Natural killer cell (primary cell): ENCODE data around the gene ARHGEF37. TPM values are rescaled to one million over a fixed set of nuclear protein-coding genes. Genes with fewer than 3 reads are reported as not detected.

Experiments
- ATAC-seq, 3 donors: fragments of 150-1000 bp in 2 of 3; fragments of 200-7000 bp in 1 of 3; cut with Tn5 transposase; 1 replicate in 1 of 3; 2 replicates in 2 of 3; pipeline ENCODE4 v1.10.0; 2021; ENCODE audit warnings: mild to moderate bottlenecking in 2 of 3, moderate library complexity in 2 of 3
- DNase-seq, 2 donors: peaks; one replicate each; pipeline versions ENCODE4 v3.0.0 to v3.0.0-alpha.2; 2013 to 2021; ENCODE audit warnings: mixed read lengths in 1 of 2
- H3K27ac ChIP-seq: one replicate; pipeline ENCODE4 v1.5.1; 2013; ENCODE audit warnings: mild to moderate bottlenecking, low read length
- H3K27me3 ChIP-seq: one replicate; pipeline ENCODE4 v1.6.1; 2013; ENCODE audit warnings: low read length; ENCODE audit not compliant: control insufficient read depth, insufficient read depth
- H3K36me3 ChIP-seq: one replicate; pipeline ENCODE4 v1.6.1; 2013; ENCODE audit warnings: low read length; ENCODE audit not compliant: control insufficient read depth, insufficient read depth
- H3K4me1 ChIP-seq: one replicate; pipeline ENCODE4 v1.6.1; 2013; ENCODE audit warnings: low read length; ENCODE audit not compliant: control insufficient read depth, insufficient read depth
- H3K4me3 ChIP-seq: one replicate; pipeline ENCODE4 v1.5.1; 2013; ENCODE audit warnings: low read length
- H3K9me3 ChIP-seq: one replicate; pipeline ENCODE4 v1.6.1; 2013; ENCODE audit warnings: low read length; ENCODE audit not compliant: control insufficient read depth, insufficient read depth
- H3K27ac Mint-ChIP-seq, 2 donors: one replicate each; pipeline ENCODE4 v1.8.0; 2022; ENCODE audit warnings: mild to moderate bottlenecking in 2 of 2, mixed read lengths in 2 of 2, moderate library complexity in 1 of 2
- H3K27me3 Mint-ChIP-seq, 2 donors: one replicate each; pipeline ENCODE4 v1.8.0; 2022; ENCODE audit warnings: low read depth in 2 of 2, mixed read lengths in 2 of 2
- H3K36me3 Mint-ChIP-seq: one replicate; pipeline ENCODE4 v1.8.0; 2022; ENCODE audit warnings: mixed read lengths
- H3K4me1 Mint-ChIP-seq, 2 donors: one replicate each; pipeline ENCODE4 v1.8.0; 2022; ENCODE audit warnings: mixed read lengths in 2 of 2
- H3K4me3 Mint-ChIP-seq: one replicate; pipeline ENCODE4 v1.8.0; 2022; ENCODE audit warnings: mild to moderate bottlenecking, moderate library complexity, mixed read lengths
- H3K9me3 Mint-ChIP-seq, 2 donors: one replicate each; pipeline ENCODE4 v1.8.0; 2022; ENCODE audit warnings: mixed read lengths in 2 of 2
- WGBS: methylation state at CpG from one replicate; pipeline ENCODE4 v1.1.7; 2013; ENCODE audit warnings: missing lambda C conversion rate; ENCODE audit not compliant: insufficient coverage; 5-methylcytosine and 5-hydroxymethylcytosine counted together
- intact Hi-C: fragments of 100-400 bp; cut with micrococcal nuclease; formaldehyde crosslinking; loops from one replicate; pipeline ENCODE4 v1.14.2; 2022
- total RNA-seq, 4 donors: library from RNA; stranded (reverse); fragments of 120-200 nt in 1 of 4; gene quantifications; one replicate each; pipeline versions ENCODE4 v1.2.3 to v1.2.4, GENCODE V29; 2013 to 2022
- TF ChIP-seq, protein P1 (sequence below): fragments of 200-600 bp; IDR thresholded peaks from one replicate; pipeline ENCODE4 v1.8.0; 2022; ENCODE audit warnings: antibody characterized with exemption

Gene ARHGEF37
- total RNA-seq, 3 donors from 2014 or later (not counting 1 experiment from before 2014, with no cell fraction given), result 0.61 to 2.6 TPM; not detected in 1

DNA sequence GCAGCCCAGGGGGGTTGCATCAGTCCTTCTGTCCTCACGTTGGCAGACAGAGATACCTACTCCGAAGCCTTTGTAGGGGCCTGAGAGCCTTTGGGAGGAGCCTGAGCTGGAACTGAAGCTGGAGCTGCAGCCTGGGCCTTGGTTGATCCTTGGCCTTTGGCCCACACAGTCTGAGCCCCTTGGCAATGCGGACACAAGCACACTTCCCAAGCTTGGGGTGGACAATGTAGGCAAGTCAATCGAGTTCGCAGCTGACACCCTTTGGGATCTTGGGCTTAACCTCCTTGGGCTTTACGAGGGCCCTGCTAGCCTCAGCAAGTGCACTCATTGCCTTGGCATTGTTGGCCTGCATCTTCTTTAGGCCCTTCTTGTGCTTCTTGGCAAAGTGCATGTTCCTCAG is 36.0 kb upstream of the ARHGEF37 start:
- Histone ChIP-seq H3K4me1 (peaks cover 25% of the 10 kb centered on the region), H3K27ac (no peak overlapping the region), H3K27me3 (no peaks in the 10 kb centered on the region), H3K4me3 (no peak overlapping the region), H3K36me3 (peaks cover 30% of the 10 kb centered on the region), H3K9me3 (no peaks in the 10 kb centered on the region)
- intact Hi-C loops, result no loop called here
- TF ChIP-seq, protein P1, sequence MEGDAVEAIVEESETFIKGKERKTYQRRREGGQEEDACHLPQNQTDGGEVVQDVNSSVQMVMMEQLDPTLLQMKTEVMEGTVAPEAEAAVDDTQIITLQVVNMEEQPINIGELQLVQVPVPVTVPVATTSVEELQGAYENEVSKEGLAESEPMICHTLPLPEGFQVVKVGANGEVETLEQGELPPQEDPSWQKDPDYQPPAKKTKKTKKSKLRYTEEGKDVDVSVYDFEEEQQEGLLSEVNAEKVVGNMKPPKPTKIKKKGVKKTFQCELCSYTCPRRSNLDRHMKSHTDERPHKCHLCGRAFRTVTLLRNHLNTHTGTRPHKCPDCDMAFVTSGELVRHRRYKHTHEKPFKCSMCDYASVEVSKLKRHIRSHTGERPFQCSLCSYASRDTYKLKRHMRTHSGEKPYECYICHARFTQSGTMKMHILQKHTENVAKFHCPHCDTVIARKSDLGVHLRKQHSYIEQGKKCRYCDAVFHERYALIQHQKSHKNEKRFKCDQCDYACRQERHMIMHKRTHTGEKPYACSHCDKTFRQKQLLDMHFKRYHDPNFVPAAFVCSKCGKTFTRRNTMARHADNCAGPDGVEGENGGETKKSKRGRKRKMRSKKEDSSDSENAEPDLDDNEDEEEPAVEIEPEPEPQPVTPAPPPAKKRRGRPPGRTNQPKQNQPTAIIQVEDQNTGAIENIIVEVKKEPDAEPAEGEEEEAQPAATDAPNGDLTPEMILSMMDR, result no peak
- Mint-ChIP-seq H3K27me3 (no peaks in the 10 kb centered on the region), H3K4me1 (peaks cover 51 to 72% of the 10 kb centered on the region in 2 donors), H3K4me3 (no peak overlapping the region), H3K36me3 (no peaks in the 10 kb centered on the region), H3K27ac (peak overlapping the region; percentile 31 to 84), H3K9me3 (no peaks in the 10 kb centered on the region)
- 97% methylated on average over 6 of the region's 6 CpGs for WGBS
- ATAC-seq (no peak), DNase-seq (no peak)

GRCh38 chr5:149546974-149547373 is 34.3 kb upstream of the ARHGEF37 start:
- Histone ChIP-seq H3K4me1 (peaks cover 23% of the 10 kb centered on the region), H3K4me3 (no peak overlapping the region), H3K27me3 (no peaks in the 10 kb centered on the region), H3K9me3 (no peaks in the 10 kb centered on the region), H3K36me3 (peaks cover 30% of the 10 kb centered on the region), H3K27ac (no peak overlapping the region)
- Mint-ChIP-seq H3K27me3 (no peaks in the 10 kb centered on the region), H3K9me3 (no peaks in the 10 kb centered on the region), H3K36me3 (no peaks in the 10 kb centered on the region), H3K27ac (peak overlapping the region; percentile 70 to 84), H3K4me3 (peak overlapping the region; percentile 35), H3K4me1 (peaks cover 61 to 79% of the 10 kb centered on the region in 2 donors)
- ATAC-seq, result no peak
- intact Hi-C loops, result no loop called here
- no peak for DNase-seq
- TF ChIP-seq, protein P1, result no peak

DNA sequence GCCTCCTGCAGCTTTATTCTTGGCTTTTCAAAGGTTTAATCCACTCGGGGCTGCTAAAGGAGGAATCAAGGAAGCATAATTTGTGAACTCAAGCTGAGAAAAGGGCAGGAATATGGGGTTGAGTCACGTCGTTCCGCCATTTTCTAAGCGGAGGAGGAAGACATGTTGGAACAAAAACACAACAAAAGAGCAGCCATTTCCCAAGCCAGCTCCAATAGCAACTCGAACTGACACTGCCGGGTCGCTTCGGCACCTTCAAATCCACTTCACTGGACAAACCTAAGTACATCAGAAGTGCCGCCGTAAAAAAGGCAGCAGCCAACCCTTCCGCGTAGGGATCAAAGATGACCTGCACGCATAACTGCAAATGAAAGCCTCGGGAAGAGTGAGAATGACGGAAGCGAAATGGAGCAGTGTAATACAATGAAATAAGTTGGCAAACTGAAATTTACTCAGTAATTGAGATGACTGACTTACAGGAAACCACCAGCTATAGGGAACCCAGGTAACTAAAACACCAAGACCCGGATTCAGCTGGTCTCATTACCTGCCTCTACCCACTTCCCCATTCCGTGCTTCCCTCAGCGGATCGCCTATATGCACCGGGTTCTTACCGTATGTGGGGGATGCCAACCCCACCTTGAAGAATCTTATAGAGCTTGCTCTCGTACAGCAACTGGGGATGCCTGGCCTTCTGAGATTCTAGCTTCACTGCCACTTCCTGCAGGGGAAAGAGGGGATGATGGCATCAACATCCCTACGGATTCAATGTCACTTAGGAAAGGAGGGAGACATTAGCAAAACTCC is 31.6 kb upstream of the ARHGEF37 start:
- Mint-ChIP-seq H3K4me3 (peak overlapping the region; percentile 99), H3K27me3 (no peaks in the 10 kb centered on the region), H3K36me3 (no peaks in the 10 kb centered on the region), H3K4me1 (peaks cover 48 to 60% of the 10 kb centered on the region in 2 donors), H3K9me3 (no peaks in the 10 kb centered on the region), H3K27ac (peak overlapping the region; percentile 99)
- peak in 1 of 2 donors; percentile 69 for DNase-seq
- TF ChIP-seq, protein P1, result no peak
- peaks cover 22% of the 10 kb centered on the region for H3K4me1 ChIP-seq
- intact Hi-C loops, result loop anchor here (2.0 to 5.0 kb wide), 2 partner anchors 32 to 193 kb away; no protein-coding TSS in a partner anchor
- WGBS, result 3% methylated on average over 25 of the region's 25 CpGs
- H3K27ac ChIP-seq, result peak overlapping the region; percentile 88
- ATAC-seq, result no peak
- peak overlapping the region; percentile 60 for H3K4me3 ChIP-seq
- peaks cover 18% of the 10 kb centered on the region for H3K36me3 ChIP-seq
- H3K9me3 ChIP-seq, result no peaks in the 10 kb centered on the region
- no peaks in the 10 kb centered on the region for H3K27me3 ChIP-seq
